ENCODE results near the gene RASD1. TPM values are rescaled to one million over a fixed set of nuclear protein-coding genes. Genes with fewer than 3 reads are reported as not detected.

Gene RASD1
- total RNA-seq, 4 donors from 2014 or later = 25.5 to 79.9 (median 40.6) TPM

GRCh38 chr17:17514361-17514992 lies 18.3 kb upstream of the RASD1 start:
- TF ChIP-seq, protein P1, sequence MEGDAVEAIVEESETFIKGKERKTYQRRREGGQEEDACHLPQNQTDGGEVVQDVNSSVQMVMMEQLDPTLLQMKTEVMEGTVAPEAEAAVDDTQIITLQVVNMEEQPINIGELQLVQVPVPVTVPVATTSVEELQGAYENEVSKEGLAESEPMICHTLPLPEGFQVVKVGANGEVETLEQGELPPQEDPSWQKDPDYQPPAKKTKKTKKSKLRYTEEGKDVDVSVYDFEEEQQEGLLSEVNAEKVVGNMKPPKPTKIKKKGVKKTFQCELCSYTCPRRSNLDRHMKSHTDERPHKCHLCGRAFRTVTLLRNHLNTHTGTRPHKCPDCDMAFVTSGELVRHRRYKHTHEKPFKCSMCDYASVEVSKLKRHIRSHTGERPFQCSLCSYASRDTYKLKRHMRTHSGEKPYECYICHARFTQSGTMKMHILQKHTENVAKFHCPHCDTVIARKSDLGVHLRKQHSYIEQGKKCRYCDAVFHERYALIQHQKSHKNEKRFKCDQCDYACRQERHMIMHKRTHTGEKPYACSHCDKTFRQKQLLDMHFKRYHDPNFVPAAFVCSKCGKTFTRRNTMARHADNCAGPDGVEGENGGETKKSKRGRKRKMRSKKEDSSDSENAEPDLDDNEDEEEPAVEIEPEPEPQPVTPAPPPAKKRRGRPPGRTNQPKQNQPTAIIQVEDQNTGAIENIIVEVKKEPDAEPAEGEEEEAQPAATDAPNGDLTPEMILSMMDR (IDR thresholded peaks at IDR 0.05) = no peak
- no peak for TF ChIP-seq POLR2A (IDR thresholded peaks at IDR 0.05)
- 85 to 92% methylated on average over 13 to 16 of the region's 16 CpGs for WGBS, 2 donors

DNA sequence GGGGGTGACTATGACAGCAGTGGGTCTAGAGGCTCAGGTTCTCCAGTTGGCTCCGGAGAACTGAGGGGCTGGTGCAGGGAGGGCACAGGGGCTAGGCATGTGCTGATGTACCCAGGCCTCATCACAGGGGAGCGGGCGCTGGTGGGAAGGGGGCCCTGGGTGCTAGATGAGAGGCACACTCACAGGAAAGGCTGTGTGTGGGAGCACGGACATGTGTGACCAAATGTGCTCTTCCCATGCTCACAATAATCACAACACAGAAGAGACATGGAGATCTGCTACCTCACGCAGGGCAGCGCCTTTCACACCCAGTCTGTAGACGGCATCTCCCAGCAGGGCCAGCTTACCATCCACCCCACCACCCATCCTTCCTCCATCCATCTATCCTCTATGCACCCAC lies 17.4 kb upstream of the RASD1 start:
- WGBS, 2 donors = 95 to 96% methylated on average over 7 of the region's 7 CpGs
- no peak for DNase-seq (ENCODE audit: low spot score in 2 of 2)
- intact Hi-C loops (cut with DNase I; ENCODE audit: low total_unique reads) = loop anchor here (10.0 kb wide), 1 partner anchor 51 kb away; no protein-coding TSS in a partner anchor
- no peak overlapping the region for H3K4me3 ChIP-seq (ENCODE audit: low read depth, poor library complexity, severe bottlenecking)
- no peak for TF ChIP-seq POLR2A (IDR thresholded peaks at IDR 0.05)
- TF ChIP-seq, protein P1 (IDR thresholded peaks at IDR 0.05) = no peak

More at GRCh38 chr17:17514361-17514992, 18.3 kb upstream of the RASD1 start:
- intact Hi-C loops (cut with DNase I; ENCODE audit: low total_unique reads) = loop anchor here (10.0 kb wide), 1 partner anchor 50 kb away; no protein-coding TSS in a partner anchor
- no peak for DNase-seq (ENCODE audit: low spot score in 2 of 2)
- H3K4me3 ChIP-seq (ENCODE audit: low read depth, poor library complexity, severe bottlenecking) = no peak overlapping the region

- intact Hi-C loops (cut with DNase I; ENCODE audit: low total_unique reads) = loop anchor here (10.0 kb wide), 1 partner anchor 52 kb away; no protein-coding TSS in a partner anchor
- WGBS, 2 donors = 97 to 100% methylated on average over 2 to 5 of the region's 5 CpGs
- TF ChIP-seq POLR2A (IDR thresholded peaks at IDR 0.05) = no peak
- TF ChIP-seq, protein P1 (IDR thresholded peaks at IDR 0.05) = no peak
- no peak overlapping the region for H3K4me3 ChIP-seq (ENCODE audit: low read depth, poor library complexity, severe bottlenecking)
- DNase-seq (ENCODE audit: low spot score in 2 of 2) = no peak
These were observed 16.7 kb upstream of the RASD1 start for GRCh38 chr17:17512866-17513265.

- TF ChIP-seq, protein P1 (IDR thresholded peaks at IDR 0.05) = no peak
- no peak for TF ChIP-seq POLR2A (IDR thresholded peaks at IDR 0.05)
- no peak for DNase-seq (ENCODE audit: low spot score in 2 of 2)
These were observed 16.0 kb upstream of the RASD1 start for GRCh38 chr17:17511881-17512858.

DNA sequence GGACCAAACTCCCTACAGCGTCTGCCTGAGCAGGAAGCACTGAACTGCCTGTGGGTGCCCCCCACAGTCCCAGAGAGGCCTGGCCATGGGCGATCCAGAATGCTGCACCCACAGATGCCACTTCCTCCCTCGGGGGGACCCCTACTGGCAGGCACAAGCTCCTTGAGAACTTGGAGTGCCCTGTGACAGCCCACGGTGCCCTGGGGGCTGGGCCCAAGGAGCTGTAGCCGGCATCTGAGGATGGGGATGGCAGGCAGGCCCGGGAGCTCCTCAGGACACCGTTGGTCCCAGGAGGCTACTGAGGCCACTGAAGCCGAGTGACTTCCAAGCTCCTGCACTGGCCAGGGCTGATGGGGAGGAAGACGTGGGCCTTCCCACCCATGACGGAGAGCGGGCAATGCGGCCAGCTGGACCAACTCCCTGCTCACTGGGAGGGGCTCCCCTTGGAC lies 15.1 kb upstream of the RASD1 start:
- DNase-seq (ENCODE audit: low spot score in 2 of 2) = no peak
- intact Hi-C loops (cut with DNase I; ENCODE audit: low total_unique reads) = loop anchor here (10.0 kb wide), 1 partner anchor 53 kb away; no protein-coding TSS in a partner anchor
- WGBS, 2 donors = 72 to 73% methylated on average over 7 to 12 of the region's 12 CpGs
- H3K4me3 ChIP-seq (ENCODE audit: low read depth, poor library complexity, severe bottlenecking) = no peak overlapping the region
- TF ChIP-seq POLR2A (IDR thresholded peaks at IDR 0.05) = no peak

More at GRCh38 chr17:17511881-17512858, 16.0 kb upstream of the RASD1 start:
- H3K4me3 ChIP-seq (ENCODE audit: low read depth, poor library complexity, severe bottlenecking) = no peak overlapping the region
- intact Hi-C loops (cut with DNase I; ENCODE audit: low total_unique reads) = loop anchor here (10.0 kb wide), 1 partner anchor 53 kb away; no protein-coding TSS in a partner anchor
- 66 to 69% methylated on average over 19 to 29 of the region's 29 CpGs for WGBS, 2 donors

All from lower leg skin (tissue), 4 donors.